ENCODE measurements around the gene SYNE1.

GRCh38 chr6:152236370-152237097 lies 400.6 kb downstream of the SYNE1 start:
- no peak for TF ChIP-seq EZH2 (IDR thresholded peaks at IDR 0.05)
- TF ChIP-seq CTCF (IDR thresholded peaks at IDR 0.05) = no peak
- no peak for TF ChIP-seq EZH2phosphoT487 (IDR thresholded peaks at IDR 0.05)

Measured in neural progenitor cell (in vitro differentiated cells).